Stomach (tissue), 9 donors: ENCODE data around the gene B3GNT7. TPM values are rescaled to one million over a fixed set of nuclear protein-coding genes. Genes with fewer than 3 reads are reported as not detected.

Experiments
- DNase-seq, 2 donors: peaks; one replicate each; pipeline versions ENCODE4 v3.0.0 to v3.0.0-alpha.2; 2013 to 2019
- H3K27ac ChIP-seq, 5 donors: fragments of 200-600 bp in 4 of 5; sonication (generic) in 4 of 5; one replicate each; pipeline ENCODE4 v1.5.1; 2013 to 2019; ENCODE audit warnings: mild to moderate bottlenecking in 1 of 5, moderate library complexity in 1 of 5
- H3K27me3 ChIP-seq, 3 donors: fragments of 200-600 bp; sonication (generic); one replicate each; pipeline ENCODE4 v1.5.1; 2017 to 2019; ENCODE audit warnings: mixed run types in 1 of 3
- H3K36me3 ChIP-seq, 4 donors: fragments of 200-600 bp; sonication (generic); 1 replicate in 3 of 4; 2 replicates in 1 of 4; pipeline ENCODE4 v1.5.1; 2016 to 2019
- H3K4me1 ChIP-seq, 4 donors: fragments of 200-600 bp; sonication (generic); one replicate each; pipeline ENCODE4 v1.5.1; 2016 to 2019
- H3K4me3 ChIP-seq, 4 donors: fragments of 200-600 bp; sonication (generic) in 3 of 4; one replicate each; pipeline ENCODE4 v1.5.1; 2016 to 2019; ENCODE audit warnings: mild to moderate bottlenecking in 1 of 4
- H3K9me3 ChIP-seq, 4 donors: fragments of 200-600 bp; sonication (generic); one replicate each; pipeline ENCODE4 v1.5.1; 2016 to 2019
- EP300 ChIP-seq: sonication (generic); formaldehyde crosslinking; IDR thresholded peaks from one replicate; pipeline ENCODE4 v1.6.1; 2017; ENCODE audit warnings: antibody characterized with exemption
- POLR2A ChIP-seq, 4 donors: fragments of 450-650 bp; IDR thresholded peaks; one replicate each; pipeline ENCODE4 v1.6.1; 2016; ENCODE audit warnings: antibody characterized with exemption in 4 of 4, control low read depth in 2 of 4, mild to moderate bottlenecking in 1 of 4, moderate library complexity in 1 of 4
- POLR2AphosphoS5 ChIP-seq, 3 donors: sonication (generic); formaldehyde crosslinking; IDR thresholded peaks; one replicate each; pipeline ENCODE4 v1.6.1; 2016; ENCODE audit warnings: antibody characterized with exemption in 3 of 3
- WGBS, 5 donors: extraction: QIAGEN DNeasy Blood & Tissue Kit in 3 of 5; methylation state at CpG; one replicate each; pipeline versions ENCODE4 v1.1.5 to v1.1.7; 2013 to 2018; 5-methylcytosine and 5-hydroxymethylcytosine counted together
- intact Hi-C: fragments of 100-400 bp; cut with DNase I; formaldehyde crosslinking; loops from one replicate; pipeline ENCODE4 v1.15.1; 2023; ENCODE audit warnings: low total_unique reads
- polyA plus RNA-seq, 3 donors: library from polyadenylated mRNA; stranded (reverse); fragments of 200-250 nt; gene quantifications; one replicate each; pipeline ENCODE4 v1.2.3, GENCODE V29; 2013
- total RNA-seq, 5 donors: library from RNA; depleted of rRNA; stranded (reverse); fragments of >200 nt; gene quantifications; one replicate each; pipeline versions ENCODE4 v1.1.0 to v1.2.3, GENCODE V29; 2014 to 2016
- TF ChIP-seq, protein P1 (sequence below), 7 experiments: fragments of 450-650 bp in 4 of 7; fragments of 200-600 bp in 3 of 7; sonication (generic) in 3 of 7; IDR thresholded peaks; one replicate each; pipeline ENCODE4 v1.5.1; 2016 to 2019; ENCODE audit warnings: antibody characterized with exemption in 7 of 7, control low read depth in 2 of 7, mild to moderate bottlenecking in 1 of 7
- donor health status: healthy with polysubstance abuse.
- donor health status: Bipolar disorder and iron deficiency.
- donor health status: healthy.

Gene B3GNT7
- total and polyA plus RNA-seq, 8 donors = 1.9 to 156 (median 16.3) TPM

DNA sequence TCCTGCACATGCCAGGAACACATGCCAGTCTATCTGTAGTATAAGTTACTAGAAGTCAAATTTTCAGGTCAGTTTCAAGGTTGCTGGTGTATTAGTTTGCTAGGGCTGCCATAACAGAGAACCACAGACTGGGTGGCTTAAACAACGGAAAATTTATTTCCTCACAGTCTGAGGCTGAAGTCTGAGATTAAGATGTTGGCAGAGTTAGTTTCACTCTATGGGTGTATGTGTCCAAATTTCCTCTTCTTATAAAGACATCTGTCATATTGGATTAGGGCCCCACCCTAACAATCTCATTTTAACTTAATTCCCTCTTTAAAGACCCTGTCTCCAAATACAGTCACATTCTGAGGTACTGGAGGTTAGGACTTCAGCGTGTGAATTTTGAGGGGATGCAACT is 26.5 kb downstream of the B3GNT7 start:
- intact Hi-C loops = no loop called here
- peaks cover 0 to 6% (median 0%) of the 10 kb centered on the region in 3 donors for H3K27me3 ChIP-seq
- TF ChIP-seq, protein P1, sequence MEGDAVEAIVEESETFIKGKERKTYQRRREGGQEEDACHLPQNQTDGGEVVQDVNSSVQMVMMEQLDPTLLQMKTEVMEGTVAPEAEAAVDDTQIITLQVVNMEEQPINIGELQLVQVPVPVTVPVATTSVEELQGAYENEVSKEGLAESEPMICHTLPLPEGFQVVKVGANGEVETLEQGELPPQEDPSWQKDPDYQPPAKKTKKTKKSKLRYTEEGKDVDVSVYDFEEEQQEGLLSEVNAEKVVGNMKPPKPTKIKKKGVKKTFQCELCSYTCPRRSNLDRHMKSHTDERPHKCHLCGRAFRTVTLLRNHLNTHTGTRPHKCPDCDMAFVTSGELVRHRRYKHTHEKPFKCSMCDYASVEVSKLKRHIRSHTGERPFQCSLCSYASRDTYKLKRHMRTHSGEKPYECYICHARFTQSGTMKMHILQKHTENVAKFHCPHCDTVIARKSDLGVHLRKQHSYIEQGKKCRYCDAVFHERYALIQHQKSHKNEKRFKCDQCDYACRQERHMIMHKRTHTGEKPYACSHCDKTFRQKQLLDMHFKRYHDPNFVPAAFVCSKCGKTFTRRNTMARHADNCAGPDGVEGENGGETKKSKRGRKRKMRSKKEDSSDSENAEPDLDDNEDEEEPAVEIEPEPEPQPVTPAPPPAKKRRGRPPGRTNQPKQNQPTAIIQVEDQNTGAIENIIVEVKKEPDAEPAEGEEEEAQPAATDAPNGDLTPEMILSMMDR (IDR thresholded peaks at IDR 0.05) = no peak
- TF ChIP-seq EP300 (no peak), POLR2AphosphoS5 (IDR thresholded peaks at IDR 0.05) (no peak), POLR2A (IDR thresholded peaks at IDR 0.05) (no peak)
- no peaks in the 10 kb centered on the region for H3K9me3 ChIP-seq
- 75 to 85% (median 81%) methylated on average over 2 of the region's 2 CpGs for WGBS, 5 donors
- DNase-seq = no peak
- no peaks in the 10 kb centered on the region for H3K4me1 ChIP-seq
- H3K4me3 ChIP-seq = no peak overlapping the region
- H3K36me3 ChIP-seq = no peaks in the 10 kb centered on the region
- no peak overlapping the region for H3K27ac ChIP-seq

GRCh38 chr2:231423176-231423575 is 27.7 kb downstream of the B3GNT7 start:
- intact Hi-C loops = no loop called here

DNA sequence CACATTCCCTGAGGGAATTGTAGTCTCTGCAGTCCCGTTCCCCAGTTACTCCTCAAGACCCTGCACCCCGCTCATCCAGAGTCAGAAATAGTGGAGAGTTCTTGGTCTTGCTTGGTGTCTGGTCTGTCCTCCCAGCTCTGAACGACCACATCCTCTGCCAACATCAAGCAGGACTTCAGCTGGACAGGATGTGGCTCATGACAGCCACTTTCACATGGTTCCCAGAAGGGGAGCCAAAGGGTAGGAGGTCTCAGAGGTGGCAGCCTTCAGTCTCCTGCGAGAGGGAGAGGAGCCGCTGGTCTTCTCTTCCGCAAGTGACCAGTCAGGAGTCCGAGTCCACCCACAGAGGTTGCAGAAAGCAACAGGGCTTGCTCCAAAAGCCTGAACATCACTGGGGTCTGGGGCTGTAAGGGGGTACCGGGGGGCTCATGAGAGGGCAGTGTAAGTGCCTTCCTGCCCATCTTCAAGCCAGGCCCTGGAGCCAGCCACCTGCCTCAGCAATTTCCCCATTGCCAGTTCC is 29.8 kb downstream of the B3GNT7 start:
- Histone ChIP-seq H3K4me1 (no peaks in the 10 kb centered on the region), H3K4me3 (no peak overlapping the region), H3K36me3 (no peaks in the 10 kb centered on the region), H3K27me3 (no peaks in the 10 kb centered on the region), H3K9me3 (no peaks in the 10 kb centered on the region), H3K27ac (no peak overlapping the region)
- intact Hi-C loops = no loop called here
- 65 to 73% (median 69%) methylated on average over 8 of the region's 8 CpGs for WGBS, 5 donors
- TF ChIP-seq EP300 (no peak), POLR2A (IDR thresholded peaks at IDR 0.05) (no peak), POLR2AphosphoS5 (IDR thresholded peaks at IDR 0.05) (no peak)
- TF ChIP-seq, protein P1 (IDR thresholded peaks at IDR 0.05) = no peak
- no peak for DNase-seq

More at GRCh38 chr2:231423176-231423575, 27.7 kb downstream of the B3GNT7 start:
- no peak for DNase-seq
- Histone ChIP-seq H3K4me3 (no peak overlapping the region), H3K27ac (no peak overlapping the region), H3K27me3 (peaks cover 0 to 6% (median 0%) of the 10 kb centered on the region in 3 donors), H3K4me1 (no peaks in the 10 kb centered on the region), H3K36me3 (no peaks in the 10 kb centered on the region), H3K9me3 (no peaks in the 10 kb centered on the region)
- TF ChIP-seq POLR2AphosphoS5 (IDR thresholded peaks at IDR 0.05) (no peak), POLR2A (IDR thresholded peaks at IDR 0.05) (no peak), EP300 (no peak)
- TF ChIP-seq, protein P1 (IDR thresholded peaks at IDR 0.05) = no peak
- 87 to 94% (median 93%) methylated on average over 10 of the region's 10 CpGs for WGBS, 5 donors

DNA sequence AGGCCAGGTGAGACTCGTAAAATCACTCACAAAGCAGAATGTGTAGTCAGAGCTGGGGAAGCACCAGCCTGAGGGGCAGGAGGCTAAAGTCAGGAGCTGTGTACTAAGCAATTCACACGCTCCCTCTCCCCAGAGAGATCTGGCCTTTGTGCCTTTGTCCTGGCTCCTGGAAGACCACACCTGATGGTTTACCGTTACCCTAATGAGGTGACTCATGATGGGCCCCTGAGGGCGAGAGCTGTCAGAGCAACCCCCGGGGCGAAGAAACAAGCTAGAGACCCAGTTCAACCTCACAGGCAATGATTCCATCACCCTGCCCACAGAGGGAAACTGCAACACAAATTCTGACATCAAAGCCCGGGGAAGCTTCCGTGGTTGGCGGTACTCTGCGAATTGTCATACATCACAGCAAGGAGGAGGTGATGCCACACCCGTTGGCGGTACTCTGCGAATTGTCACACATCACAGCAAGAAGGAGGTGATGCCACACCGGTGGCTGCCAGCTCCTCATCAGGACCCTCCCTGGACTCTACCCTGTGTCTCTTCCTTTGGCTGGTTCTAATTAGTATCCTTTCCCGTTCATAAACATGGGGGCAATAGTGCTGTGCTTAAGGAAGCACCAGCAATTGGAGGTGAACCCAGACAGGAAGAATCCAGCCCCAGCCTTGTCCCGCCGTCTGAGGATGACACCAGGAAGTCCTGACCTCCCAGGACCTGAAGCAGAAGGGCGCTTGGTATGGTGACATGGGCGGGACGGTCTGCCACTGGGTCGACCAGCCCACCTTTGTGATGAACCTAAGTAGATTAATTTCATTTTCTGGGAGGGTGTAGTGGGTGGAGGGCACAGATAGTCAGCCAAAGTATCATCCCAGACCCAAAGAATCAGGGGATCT is 30.5 kb downstream of the B3GNT7 start:
- no peaks in the 10 kb centered on the region for H3K36me3 ChIP-seq
- no peak overlapping the region for H3K4me3 ChIP-seq
- TF ChIP-seq POLR2A (IDR thresholded peaks at IDR 0.05) (no peak), EP300 (no peak), POLR2AphosphoS5 (IDR thresholded peaks at IDR 0.05) (no peak)
- TF ChIP-seq, protein P1 (IDR thresholded peaks at IDR 0.05) = no peak
- no peaks in the 10 kb centered on the region for H3K27me3 ChIP-seq
- peaks cover 0 to 6% (median 0%) of the 10 kb centered on the region in 4 donors for H3K9me3 ChIP-seq
- H3K4me1 ChIP-seq = no peaks in the 10 kb centered on the region
- no peak overlapping the region for H3K27ac ChIP-seq
- intact Hi-C loops = no loop called here
- WGBS, 5 donors = 74 to 80% (median 75%) methylated on average over 21 of the region's 21 CpGs
- peak in 1 of 2 donors; percentile 26 for DNase-seq
